DND-41 (cell line): ENCODE measurements around the gene MAPK14.

Source experiments
- ATAC-seq: fragments of 200-7000 bp; cut with Tn5 transposase; 3 replicates; pipeline ENCODE4 v1.9.1; 2021; ENCODE audit warnings: low read depth; ENCODE audit not compliant: insufficient read depth
- DNase-seq: peaks from one replicate; pipeline ENCODE4 v3.0.0-alpha.2; 2020
- H2AFZ ChIP-seq: 2 replicates; pipeline ENCODE4 v1.6.0; 2012; ENCODE audit warnings: low read depth, low read length
- H3K27ac ChIP-seq: 2 replicates; pipeline ENCODE4 v1.5.1; 2012; ENCODE audit warnings: low read length, inconsistent platforms
- H3K27me3 ChIP-seq: fragments of 200-600 bp; sonication (generic); 2 replicates; pipeline ENCODE4 v1.6.0; 2012; ENCODE audit warnings: low read length, mild to moderate bottlenecking, inconsistent platforms; ENCODE audit not compliant: insufficient read depth, poor library complexity
- H3K36me3 ChIP-seq: 2 replicates; pipeline ENCODE4 v1.5.1; 2012; ENCODE audit warnings: low read length, inconsistent platforms; ENCODE audit not compliant: insufficient read depth
- H3K4me1 ChIP-seq: 2 replicates; pipeline ENCODE4 v1.5.1; 2012; ENCODE audit warnings: mild to moderate bottlenecking, low read length; ENCODE audit not compliant: insufficient read depth
- H3K4me2 ChIP-seq: 2 replicates; pipeline ENCODE4 v1.6.0; 2012; ENCODE audit warnings: mild to moderate bottlenecking, moderate library complexity, low read length, inconsistent platforms; ENCODE audit not compliant: insufficient read depth
- H3K4me3 ChIP-seq, 2 experiments: fragments of 200-600 bp in 1 of 2; shearing (Covaris generic) in 1 of 2; 2 replicates each; pipeline ENCODE4 v1.5.1; 2012 to 2016; ENCODE audit warnings: inconsistent platforms in 2 of 2, low read length in 2 of 2, mild to moderate bottlenecking in 2 of 2, low read depth in 1 of 2, moderate library complexity in 1 of 2
- H3K79me2 ChIP-seq: 2 replicates; pipeline ENCODE4 v1.6.0; 2012; ENCODE audit warnings: low read length, inconsistent platforms; ENCODE audit not compliant: insufficient read depth
- H3K9ac ChIP-seq: 2 replicates; pipeline ENCODE4 v1.6.0; 2012; ENCODE audit warnings: low read depth, mild to moderate bottlenecking, inconsistent platforms, low read length, moderate library complexity
- H3K9me3 ChIP-seq: 2 replicates; pipeline ENCODE4 v1.5.1; 2012; ENCODE audit warnings: low read length, moderate library complexity, mild to moderate bottlenecking, inconsistent platforms; ENCODE audit not compliant: insufficient read depth, severe bottlenecking
- H4K20me1 ChIP-seq: 2 replicates; pipeline ENCODE4 v1.6.0; 2012; ENCODE audit warnings: low read length; ENCODE audit not compliant: insufficient read depth
- CTCF ChIP-seq: IDR thresholded peaks from 2 replicates; pipeline ENCODE4 v1.5.1; 2012; ENCODE audit warnings: borderline replicate concordance, low read length, moderate library complexity, mild to moderate bottlenecking; ENCODE audit not compliant: poor library complexity, severe bottlenecking; ENCODE audit errors: extremely low read depth
- EZH2 ChIP-seq: IDR thresholded peaks from 3 replicates; pipeline ENCODE4 v1.6.1; 2012; ENCODE audit warnings: borderline replicate concordance, low read depth, mild to moderate bottlenecking, moderate library complexity, low read length, inconsistent platforms; ENCODE audit not compliant: severe bottlenecking

The MAPK14 gene

DNA sequence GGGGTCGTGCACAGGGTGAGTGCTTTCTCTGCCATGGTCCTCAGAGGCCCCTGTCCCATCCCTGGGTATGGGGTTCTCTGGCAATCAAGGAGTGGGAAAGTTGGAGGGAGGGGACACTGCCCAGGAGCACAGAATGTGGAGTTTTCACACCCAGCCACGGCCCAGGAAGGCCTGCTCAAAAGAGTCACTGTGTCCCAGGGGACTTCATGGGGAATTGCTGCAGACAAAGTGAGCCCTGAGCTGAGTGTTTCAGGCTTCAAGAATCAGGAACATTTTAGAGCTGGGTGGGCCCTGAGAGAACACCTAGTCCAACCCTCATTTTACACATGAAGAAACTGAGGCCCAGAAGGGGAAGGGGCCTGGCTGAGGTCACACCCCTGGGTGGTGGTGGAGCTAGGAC, 108.4 kb downstream of the MAPK14 start:
- no peaks in the 10 kb centered on the region for H3K79me2 ChIP-seq
- no peak for DNase-seq
- H3K4me1 ChIP-seq: no peaks in the 10 kb centered on the region
- H3K9me3 ChIP-seq: no peaks in the 10 kb centered on the region
- H3K36me3 ChIP-seq: no peaks in the 10 kb centered on the region
- H2AFZ ChIP-seq: no peak overlapping the region
- no peak overlapping the region for H3K4me2 ChIP-seq
- H3K27me3 ChIP-seq: no peaks in the 10 kb centered on the region
- H3K9ac ChIP-seq: no peak overlapping the region
- H3K27ac ChIP-seq: no peak overlapping the region
- TF ChIP-seq CTCF (no peak), EZH2 (no peak)
- H4K20me1 ChIP-seq: no peaks in the 10 kb centered on the region
- H3K4me3 ChIP-seq: no peak overlapping the region
- ATAC-seq: no peak

GRCh38 chr6:36136551-36136950, 108.9 kb downstream of the MAPK14 start:
- Histone ChIP-seq H3K27ac (no peak overlapping the region), H3K27me3 (no peaks in the 10 kb centered on the region), H3K4me2 (no peak overlapping the region), H4K20me1 (no peaks in the 10 kb centered on the region), H2AFZ (no peak overlapping the region), H3K4me1 (no peaks in the 10 kb centered on the region), H3K36me3 (no peaks in the 10 kb centered on the region), H3K9ac (no peak overlapping the region), H3K79me2 (no peaks in the 10 kb centered on the region), H3K9me3 (no peaks in the 10 kb centered on the region), H3K4me3 (no peak overlapping the region)
- TF ChIP-seq EZH2 (no peak), CTCF (no peak)
- DNase-seq (no peak), ATAC-seq (no peak)

GRCh38 chr6:36138667-36139066, 111.1 kb downstream of the MAPK14 start:
- no peak for ATAC-seq
- Histone ChIP-seq H2AFZ (no peak overlapping the region), H3K27ac (no peak overlapping the region), H3K4me1 (no peaks in the 10 kb centered on the region), H3K9ac (no peak overlapping the region), H3K4me3 (no peak overlapping the region), H3K9me3 (no peaks in the 10 kb centered on the region), H3K79me2 (no peaks in the 10 kb centered on the region), H3K27me3 (no peaks in the 10 kb centered on the region), H3K4me2 (no peak overlapping the region), H3K36me3 (no peaks in the 10 kb centered on the region), H4K20me1 (no peaks in the 10 kb centered on the region)
- TF ChIP-seq EZH2: no peak
- no peak for TF ChIP-seq CTCF
- no peak for DNase-seq

DNA sequence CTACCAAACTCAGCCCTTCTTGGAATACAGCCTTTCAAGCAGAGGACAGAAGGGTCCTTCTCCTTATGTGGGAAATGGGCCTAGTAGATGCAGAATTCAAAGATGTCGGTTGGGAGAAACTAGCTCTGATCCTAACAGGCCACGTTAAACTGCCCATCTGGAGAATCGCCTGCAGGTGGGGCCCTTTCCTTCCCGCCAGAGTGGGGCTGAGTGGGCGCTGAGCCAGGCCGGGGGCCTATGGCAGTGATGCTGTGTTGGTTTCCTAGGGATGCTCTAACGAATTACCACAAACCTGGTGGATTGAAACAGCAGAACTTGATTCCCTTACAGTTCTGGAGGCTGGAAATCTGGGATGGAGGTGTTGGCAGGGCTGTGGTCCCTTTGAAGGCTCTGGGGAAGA, 111.8 kb downstream of the MAPK14 start:
- Histone ChIP-seq H2AFZ (no peak overlapping the region), H3K9ac (no peak overlapping the region), H3K27me3 (no peaks in the 10 kb centered on the region), H3K79me2 (no peaks in the 10 kb centered on the region), H3K27ac (no peak overlapping the region), H3K36me3 (no peaks in the 10 kb centered on the region), H3K9me3 (no peaks in the 10 kb centered on the region), H3K4me3 (no peak overlapping the region), H3K4me2 (no peak overlapping the region), H3K4me1 (no peaks in the 10 kb centered on the region), H4K20me1 (no peaks in the 10 kb centered on the region)
- 0 out of 3 replicates have a peak, but pooled peaks have one; percentile 50 for ATAC-seq
- DNase-seq: peak; percentile 39
- TF ChIP-seq CTCF (peak; percentile 46), EZH2 (no peak)
